ENCODE measurements around the gene TRPM3. TPM values are rescaled to one million over a fixed set of nuclear protein-coding genes. Genes with fewer than 3 reads are reported as not detected.
A peak's percentile ranks its signal among the peaks of the same experiment; 100 is the strongest.

Gene TRPM3
- total RNA-seq, 4 donors from 2014 or later: 0.11 to 1.3 (median 0.21) TPM

DNA sequence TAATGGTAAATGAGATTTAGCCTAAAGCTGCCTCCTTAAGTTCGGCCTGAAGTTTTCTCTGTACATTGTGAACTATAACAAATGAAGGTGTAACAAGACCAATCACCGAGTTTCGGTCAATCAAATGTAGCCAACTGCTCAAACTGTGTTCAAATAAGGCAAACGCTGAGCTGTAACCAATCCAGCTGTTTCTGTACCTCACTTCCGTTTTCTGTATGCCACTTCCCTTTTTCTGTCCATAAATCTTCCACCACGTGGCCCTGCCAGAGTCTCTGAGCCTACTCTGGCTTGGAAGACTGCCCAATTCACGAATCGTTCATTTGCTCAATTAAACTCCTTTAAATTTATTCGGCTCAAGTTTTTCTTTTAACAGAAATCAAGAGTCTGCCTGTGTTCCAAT lies 513.5 kb downstream of the TRPM3 start:
- TF ChIP-seq POLR2AphosphoS5 (IDR thresholded peaks at IDR 0.05) (no peak), POLR2A (IDR thresholded peaks at IDR 0.05) (no peak), EP300 (IDR thresholded peaks at IDR 0.05) (no peak)
- TF ChIP-seq, protein P1, sequence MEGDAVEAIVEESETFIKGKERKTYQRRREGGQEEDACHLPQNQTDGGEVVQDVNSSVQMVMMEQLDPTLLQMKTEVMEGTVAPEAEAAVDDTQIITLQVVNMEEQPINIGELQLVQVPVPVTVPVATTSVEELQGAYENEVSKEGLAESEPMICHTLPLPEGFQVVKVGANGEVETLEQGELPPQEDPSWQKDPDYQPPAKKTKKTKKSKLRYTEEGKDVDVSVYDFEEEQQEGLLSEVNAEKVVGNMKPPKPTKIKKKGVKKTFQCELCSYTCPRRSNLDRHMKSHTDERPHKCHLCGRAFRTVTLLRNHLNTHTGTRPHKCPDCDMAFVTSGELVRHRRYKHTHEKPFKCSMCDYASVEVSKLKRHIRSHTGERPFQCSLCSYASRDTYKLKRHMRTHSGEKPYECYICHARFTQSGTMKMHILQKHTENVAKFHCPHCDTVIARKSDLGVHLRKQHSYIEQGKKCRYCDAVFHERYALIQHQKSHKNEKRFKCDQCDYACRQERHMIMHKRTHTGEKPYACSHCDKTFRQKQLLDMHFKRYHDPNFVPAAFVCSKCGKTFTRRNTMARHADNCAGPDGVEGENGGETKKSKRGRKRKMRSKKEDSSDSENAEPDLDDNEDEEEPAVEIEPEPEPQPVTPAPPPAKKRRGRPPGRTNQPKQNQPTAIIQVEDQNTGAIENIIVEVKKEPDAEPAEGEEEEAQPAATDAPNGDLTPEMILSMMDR (IDR thresholded peaks at IDR 0.05): no peak
- 58% methylated on average over 9 of the region's 9 CpGs for WGBS
- Histone ChIP-seq H3K9me3 (no peaks in the 10 kb centered on the region), H3K27me3 (no peaks in the 10 kb centered on the region), H3K4me1 (no peaks in the 10 kb centered on the region), H3K27ac (no peak overlapping the region), H3K36me3 (no peaks in the 10 kb centered on the region), H3K4me3 (no peak overlapping the region)
- DNase-seq (ENCODE audit: low spot score in 2 of 2): no peak

DNA sequence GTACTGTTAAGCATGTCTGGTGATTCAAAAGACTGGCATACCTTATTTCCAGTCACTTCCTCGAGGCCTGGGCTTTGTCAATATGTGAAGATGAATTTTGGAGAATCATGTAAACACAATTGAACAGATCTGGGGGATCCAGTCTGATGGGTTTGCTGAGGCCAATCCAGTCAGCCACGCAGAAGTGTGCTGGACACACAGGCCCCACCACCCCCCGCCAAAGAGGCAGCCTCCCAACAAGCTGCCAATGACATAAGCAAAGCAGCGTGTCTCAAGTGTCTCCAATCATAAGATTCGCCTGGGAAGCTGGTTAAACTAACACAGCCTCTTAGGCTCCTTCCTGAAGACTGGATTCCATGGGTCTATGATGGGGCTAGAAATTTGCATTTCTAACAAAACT lies 514.1 kb downstream of the TRPM3 start:
- no peaks in the 10 kb centered on the region for H3K27me3 ChIP-seq
- TF ChIP-seq POLR2A (IDR thresholded peaks at IDR 0.05) (no peak), EP300 (IDR thresholded peaks at IDR 0.05) (no peak), POLR2AphosphoS5 (IDR thresholded peaks at IDR 0.05) (no peak)
- TF ChIP-seq, protein P1 (IDR thresholded peaks at IDR 0.05): no peak
- no peaks in the 10 kb centered on the region for H3K9me3 ChIP-seq
- H3K36me3 ChIP-seq: no peaks in the 10 kb centered on the region
- H3K27ac ChIP-seq: no peak overlapping the region
- peaks cover under 1% of the 10 kb centered on the region for H3K4me1 ChIP-seq
- no peak overlapping the region for H3K4me3 ChIP-seq
- DNase-seq (ENCODE audit: low spot score in 2 of 2): no peak
- WGBS: 86% methylated on average over 5 of the region's 5 CpGs

DNA sequence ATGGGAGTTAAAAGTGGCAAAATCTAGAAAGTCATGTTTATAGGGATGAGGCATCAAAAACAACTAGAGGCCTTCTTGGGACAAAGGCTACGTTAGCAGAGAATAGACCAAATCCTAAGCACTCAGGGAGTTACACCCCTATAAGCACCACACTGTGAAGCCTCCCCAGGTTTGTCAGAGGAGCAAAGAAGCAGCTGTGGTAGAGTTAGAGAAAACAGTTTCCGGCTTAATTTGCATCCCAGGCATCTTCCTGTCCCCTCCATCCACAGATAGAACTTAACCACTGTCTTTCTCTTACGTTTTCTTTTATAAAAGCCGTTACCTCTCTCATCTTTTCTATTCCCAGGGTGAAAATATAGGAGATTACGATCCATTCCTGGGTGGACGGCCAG lies 518.4 kb downstream of the TRPM3 start:
- Histone ChIP-seq H3K4me1 (peaks cover 26% of the 10 kb centered on the region), H3K9me3 (no peaks in the 10 kb centered on the region), H3K36me3 (no peaks in the 10 kb centered on the region), H3K27me3 (no peaks in the 10 kb centered on the region), H3K27ac (no peak overlapping the region), H3K4me3 (no peak overlapping the region)
- no peak for DNase-seq (ENCODE audit: low spot score in 2 of 2)
- TF ChIP-seq EP300 (IDR thresholded peaks at IDR 0.05): no peak
- no peak for TF ChIP-seq POLR2A (IDR thresholded peaks at IDR 0.05)
- TF ChIP-seq POLR2AphosphoS5 (IDR thresholded peaks at IDR 0.05): no peak
- WGBS: 89% methylated on average over 6 of the region's 6 CpGs

DNA sequence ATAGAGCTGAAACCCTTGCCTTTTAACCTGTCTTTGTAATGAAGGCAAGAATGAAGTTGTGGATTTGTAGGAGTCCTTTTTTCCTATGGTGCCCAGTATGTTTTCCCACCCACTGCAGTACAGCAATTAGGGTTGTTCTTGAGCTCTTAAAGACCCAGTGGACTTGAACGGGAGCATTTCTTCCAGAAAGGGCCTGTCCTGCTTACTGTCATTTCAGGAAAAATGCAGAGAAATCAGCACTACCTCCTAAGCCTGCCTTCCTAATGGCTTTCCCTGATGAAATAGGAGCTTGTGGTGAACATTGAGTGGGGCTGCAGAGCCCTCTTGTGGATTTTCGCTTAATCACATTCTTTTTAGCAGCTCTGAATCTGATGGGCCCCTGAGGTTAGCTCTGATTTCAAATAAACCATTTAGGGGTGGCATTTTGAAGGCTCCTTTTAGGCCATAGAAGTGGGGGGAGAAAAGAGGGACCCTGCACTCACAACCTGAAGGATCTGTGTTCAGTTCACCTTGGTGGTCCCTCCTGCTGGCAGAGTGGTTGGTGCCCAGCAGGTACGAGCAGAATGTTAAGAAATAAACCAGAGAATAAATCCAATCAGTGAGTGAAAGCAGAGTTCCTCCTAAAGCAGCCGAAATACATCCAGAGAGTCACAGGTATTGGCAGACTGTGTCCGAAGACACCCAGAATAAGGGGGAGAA lies 519.0 kb downstream of the TRPM3 start:
- peaks cover 26% of the 10 kb centered on the region for H3K4me1 ChIP-seq
- WGBS: 50% methylated on average over 5 of the region's 5 CpGs
- no peak for DNase-seq (ENCODE audit: low spot score in 2 of 2)
- TF ChIP-seq POLR2A (IDR thresholded peaks at IDR 0.05) (no peak), POLR2AphosphoS5 (IDR thresholded peaks at IDR 0.05) (no peak), EP300 (IDR thresholded peaks at IDR 0.05) (no peak)
- TF ChIP-seq, protein P1 (IDR thresholded peaks at IDR 0.05): peak; percentile 67 to 86
- H3K27me3 ChIP-seq: no peaks in the 10 kb centered on the region
- no peaks in the 10 kb centered on the region for H3K9me3 ChIP-seq
- no peaks in the 10 kb centered on the region for H3K36me3 ChIP-seq
- no peak overlapping the region for H3K4me3 ChIP-seq
- H3K27ac ChIP-seq: peak overlapping the region; percentile 87

DNA sequence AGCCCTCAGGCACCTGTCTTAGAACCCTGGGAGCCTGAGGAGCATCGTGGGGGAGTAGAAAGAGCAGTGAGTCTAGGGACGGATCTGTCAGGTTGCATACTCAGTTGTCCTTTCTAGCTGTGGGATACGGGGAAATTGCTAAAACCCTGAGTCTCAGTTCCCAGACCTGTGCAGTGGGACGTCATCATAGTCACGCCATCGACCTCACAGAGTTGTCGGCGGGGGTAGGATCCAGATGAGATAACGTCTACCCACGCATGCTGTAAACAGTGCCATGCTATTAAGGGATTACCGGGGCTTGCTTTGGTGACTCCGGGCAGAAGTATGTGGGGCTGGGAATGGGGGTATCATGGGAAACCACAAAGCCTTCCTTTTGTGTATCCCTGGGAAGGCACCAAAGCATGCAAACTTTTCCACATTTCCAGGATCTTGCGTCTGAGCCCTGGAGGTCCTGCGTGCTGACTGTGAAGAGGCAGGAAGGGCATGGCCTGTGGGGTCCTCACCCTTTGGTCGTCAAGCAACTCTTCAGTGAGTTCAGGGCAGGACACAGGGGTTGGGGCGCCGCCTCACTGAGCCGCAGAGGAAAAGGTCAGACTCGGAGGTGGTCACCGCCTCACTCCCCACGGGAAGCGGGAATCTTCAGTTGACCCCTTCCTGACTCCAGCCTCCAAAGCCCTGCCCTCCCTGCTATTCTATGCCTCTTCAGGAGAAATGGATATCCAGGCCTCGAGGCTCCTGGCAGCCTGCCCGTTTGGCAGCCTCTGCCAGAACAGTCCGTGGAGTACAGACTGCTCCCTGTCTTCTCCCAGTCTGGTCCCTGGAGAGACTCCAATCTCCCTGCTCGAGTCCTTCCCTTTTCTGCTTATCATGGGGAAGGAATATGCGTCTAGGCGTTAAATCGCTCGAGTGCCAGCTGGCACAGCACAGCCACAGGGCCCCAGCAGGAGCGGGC lies 520.1 kb downstream of the TRPM3 start:
- peaks cover 26% of the 10 kb centered on the region for H3K4me1 ChIP-seq
- WGBS: 30% methylated on average over 28 of the region's 31 CpGs
- H3K9me3 ChIP-seq: no peaks in the 10 kb centered on the region
- no peaks in the 10 kb centered on the region for H3K36me3 ChIP-seq
- peak overlapping the region; percentile 15 for H3K4me3 ChIP-seq
- TF ChIP-seq EP300 (IDR thresholded peaks at IDR 0.05) (peak; percentile 45), POLR2A (IDR thresholded peaks at IDR 0.05) (peak in 1 of 2 donors; percentile 38), POLR2AphosphoS5 (IDR thresholded peaks at IDR 0.05) (peak; percentile 13 to 76 (median 19))
- TF ChIP-seq, protein P1 (IDR thresholded peaks at IDR 0.05): no peak
- no peaks in the 10 kb centered on the region for H3K27me3 ChIP-seq
- H3K27ac ChIP-seq: peak overlapping the region; percentile 87
- DNase-seq (ENCODE audit: low spot score in 2 of 2): peak; percentile 94 to 95
